H4 (cell line): ENCODE data around the gene GIT2. TPM values are rescaled to one million over a fixed set of nuclear protein-coding genes. Genes with fewer than 3 reads are reported as not detected.
"Not testable (repeated sequence)": the region's sequence is repeated elsewhere in the genome, so short reads cannot be mapped to it uniquely, and the experiment has no call there.

Source experiments
- DNase-seq: peaks from one replicate; pipeline ENCODE4 v3.0.0-alpha.2; 2015; ENCODE audit warnings: low spot score
- total RNA-seq: library from RNA; depleted of rRNA; stranded (reverse); fragments of >200 nt; shearing (Covaris generic); gene quantifications from 2 replicates; pipeline ENCODE4 v1.2.3, GENCODE V29; 2014; rRNA removed

The GIT2 gene
- 13.6 and 14.7 TPM in 2 replicates for total RNA-seq

DNA sequence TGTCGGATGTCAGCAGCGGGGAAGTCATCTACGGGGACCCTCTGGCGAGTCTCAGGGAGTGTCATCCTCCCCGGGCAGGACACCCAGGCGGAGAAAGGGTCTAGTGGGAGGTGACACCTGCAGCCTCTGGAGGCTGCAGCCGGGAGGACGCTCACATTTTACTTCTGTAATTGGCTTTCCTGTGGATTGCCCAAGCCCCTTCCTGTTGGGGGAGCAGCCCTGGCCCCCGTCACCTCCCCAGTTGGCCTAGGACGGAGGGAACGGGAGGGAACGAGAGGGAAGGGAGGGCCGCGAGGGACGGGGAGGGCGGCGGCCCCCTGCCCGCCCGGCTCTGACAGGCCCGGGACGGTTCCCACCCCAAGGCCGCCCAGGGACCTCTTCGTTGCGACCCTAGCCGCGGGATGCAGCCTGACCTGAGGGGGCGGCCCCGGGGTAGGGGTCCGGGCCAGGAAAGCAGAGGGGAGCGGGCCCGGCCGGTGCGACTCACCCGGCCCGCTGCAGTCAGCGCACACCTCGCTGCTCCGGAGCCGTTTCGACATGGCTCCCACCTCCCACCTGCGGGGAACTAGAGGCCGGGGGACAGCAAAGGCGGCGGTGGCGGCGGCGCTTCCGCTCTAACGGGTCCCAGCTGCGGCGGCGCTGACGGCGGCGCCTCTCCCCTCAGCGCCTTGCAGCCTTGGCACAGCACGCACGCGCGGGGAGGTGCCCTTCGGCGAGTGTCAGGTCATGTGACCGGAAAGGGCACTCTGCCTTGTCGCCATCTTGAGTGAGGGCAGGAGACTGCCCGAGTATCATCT, at the start of gene GIT2:
GIT2 (minus strand) TSS at position 683 of the 797 bp plus-strand sequence; CDS start at position 539, 144 bp downstream.
- DNase-seq: peak; percentile 92

DNA sequence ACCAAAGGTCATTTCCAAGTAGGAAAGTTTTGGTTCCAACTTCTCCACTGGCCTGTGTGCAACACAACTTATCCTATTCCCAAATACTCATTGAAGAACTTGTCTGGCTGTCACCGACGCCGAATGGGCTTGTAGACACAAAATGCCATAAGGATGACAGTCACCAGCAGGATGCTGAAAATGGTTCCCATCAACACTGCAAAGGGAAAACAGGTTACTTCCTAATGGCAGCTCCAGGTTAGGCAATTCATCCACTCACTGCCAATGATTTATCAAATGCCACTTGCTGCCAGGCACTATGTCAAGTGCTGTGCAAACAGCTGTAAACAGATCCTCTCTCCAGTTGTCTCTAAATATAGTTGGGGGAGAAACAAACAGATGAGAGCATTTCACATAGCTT, 46.1 kb upstream of the GIT2 start:
- no peak for DNase-seq

- DNase-seq: peak; percentile 97
Measured at GRCh38 chr12:110039085-110039807, 43.1 kb upstream of the GIT2 start.

GRCh38 chr12:110038741-110039084, 42.5 kb upstream of the GIT2 start:
- no peak for DNase-seq

GRCh38 chr12:110037315-110037714, 41.1 kb upstream of the GIT2 start:
- DNase-seq: no peak

GRCh38 chr12:110035534-110036104, 39.5 kb upstream of the GIT2 start:
- no peak for DNase-seq

DNA sequence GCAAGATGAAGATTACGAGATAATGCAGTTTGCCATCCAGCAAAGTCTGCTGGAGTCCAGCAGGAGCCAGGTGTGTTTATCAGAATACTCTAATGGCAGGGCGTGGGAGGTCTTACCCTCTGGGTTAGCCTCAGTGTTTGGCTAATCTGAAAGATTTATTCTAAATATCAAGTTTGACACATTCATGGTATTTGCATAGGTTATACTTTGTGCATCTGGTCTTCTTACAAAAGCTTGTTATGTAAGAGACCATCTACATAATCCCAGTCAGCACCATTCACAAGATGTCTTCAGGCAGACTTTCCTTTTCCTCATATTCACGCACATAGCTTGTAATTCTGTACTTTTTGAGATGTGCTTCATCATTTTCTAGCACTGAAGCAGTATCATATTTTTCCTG, 37.7 kb upstream of the GIT2 start:
- no peak for DNase-seq

DNA sequence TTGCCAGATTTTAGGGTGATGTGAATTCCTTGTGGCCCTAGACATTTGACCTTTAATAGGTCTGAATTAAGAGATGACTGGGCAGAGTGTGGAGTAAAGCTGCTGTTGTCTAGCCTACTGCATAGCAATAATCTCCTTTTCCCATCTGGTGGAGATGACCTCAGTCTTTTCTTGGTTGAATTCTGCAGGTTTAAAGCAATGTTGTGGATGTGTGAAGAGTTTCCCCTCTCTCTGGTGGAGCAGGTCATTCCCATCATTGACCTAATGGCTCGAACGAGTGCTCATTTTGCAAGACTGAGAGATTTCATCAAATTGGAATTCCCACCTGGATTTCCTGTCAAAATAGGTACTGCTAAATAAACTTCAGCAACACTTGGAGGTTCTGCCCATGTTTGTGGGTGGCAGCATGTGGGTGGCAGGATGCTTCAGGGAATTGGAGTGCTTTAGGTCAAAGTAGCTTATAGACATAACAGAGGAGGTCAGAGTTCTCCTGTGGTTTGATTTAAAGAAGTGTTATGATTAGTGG, 33.2 kb upstream of the GIT2 start:
- no peak for DNase-seq

DNA sequence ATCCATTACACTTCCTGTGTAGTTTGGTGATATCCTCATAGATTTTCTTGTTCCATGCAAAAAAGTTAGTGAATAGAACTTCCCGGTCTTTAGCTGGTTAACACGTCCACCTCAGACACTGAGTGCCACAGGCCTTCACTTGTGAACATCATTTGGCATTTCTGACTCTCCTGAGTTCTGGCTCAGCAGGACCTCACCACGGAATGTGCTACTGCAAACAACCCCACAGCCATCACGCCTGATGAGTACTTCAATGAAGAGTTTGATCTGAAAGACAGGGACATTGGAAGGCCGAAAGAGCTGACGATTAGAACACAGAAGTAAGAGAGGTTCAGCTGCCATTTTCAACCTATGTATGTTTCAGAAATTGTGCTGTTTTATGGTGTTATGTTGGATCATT, 32.2 kb upstream of the GIT2 start:
- no peak for DNase-seq

- no peak for DNase-seq
Measured at GRCh38 chr12:110024051-110024450, 27.9 kb upstream of the GIT2 start.

DNA sequence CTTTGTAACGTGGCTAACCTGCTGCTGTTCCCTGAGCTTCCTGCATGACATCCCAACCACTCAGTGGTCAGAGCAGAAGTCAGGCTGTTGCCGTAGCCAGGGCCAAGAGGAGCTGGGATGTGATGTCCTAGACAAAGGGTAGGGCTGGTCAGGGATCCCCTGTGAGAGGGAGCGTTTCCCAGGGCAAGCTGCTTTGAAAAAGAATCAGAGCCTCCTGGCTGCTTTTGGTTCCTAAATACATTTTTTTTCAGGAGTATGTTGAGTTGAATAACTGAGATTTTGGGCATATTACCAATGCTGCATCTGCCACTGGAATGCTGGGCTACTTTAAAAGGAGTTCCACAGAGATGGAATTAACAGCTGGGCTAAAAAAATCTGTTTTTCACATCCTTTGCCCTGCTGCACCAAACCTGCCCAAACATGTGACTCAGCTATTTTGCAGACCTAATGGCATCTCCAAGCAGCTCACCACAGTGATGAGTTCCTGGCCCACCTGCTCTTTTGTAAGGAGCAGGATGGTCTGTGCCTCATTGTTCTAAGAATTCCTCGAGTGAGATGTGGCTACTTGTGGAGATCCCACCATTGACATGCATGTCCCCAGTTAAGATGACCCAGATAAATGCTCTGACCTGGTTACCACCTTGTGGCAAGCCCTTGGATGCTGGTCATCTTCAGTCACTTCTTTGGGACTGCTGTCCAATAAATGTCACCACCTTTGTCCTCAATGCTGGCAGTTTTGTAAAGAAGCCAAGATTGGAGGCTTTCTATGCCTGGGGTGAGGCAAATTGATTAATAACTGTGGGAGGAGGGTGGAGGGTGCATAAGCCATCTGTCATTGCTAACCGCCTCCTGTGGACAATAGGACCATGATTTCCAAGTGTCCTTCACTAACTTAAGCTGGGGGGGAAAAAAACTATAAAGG, 27.2 kb upstream of the GIT2 start:
- no peak for DNase-seq

- no peak for DNase-seq
Measured at GRCh38 chr12:110020956-110021355, 24.8 kb upstream of the GIT2 start.

DNA sequence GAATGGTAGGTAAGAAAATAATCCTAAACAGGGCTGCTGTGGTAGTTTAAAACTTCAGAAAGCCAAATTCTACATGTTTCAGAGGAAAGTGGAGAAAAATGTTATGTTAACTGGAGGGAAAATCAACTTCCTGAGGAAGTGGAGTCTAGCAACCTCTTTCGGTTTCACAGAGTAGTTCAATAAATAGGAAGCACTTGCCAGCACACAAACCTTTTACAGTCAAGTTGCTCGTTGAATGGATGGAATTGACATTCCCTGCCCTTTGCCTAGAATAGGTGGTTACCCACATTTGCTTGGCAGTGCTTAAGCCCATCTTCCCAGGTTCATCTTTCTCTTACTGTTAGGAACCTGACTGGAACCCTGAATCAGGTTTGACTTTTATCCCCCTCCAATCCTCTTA, 19.0 kb upstream of the GIT2 start:
- no peak for DNase-seq

GRCh38 chr12:110012659-110013058, 16.5 kb upstream of the GIT2 start:
- no peak for DNase-seq

- no peak for DNase-seq
Measured at GRCh38 chr12:110012137-110012536, 16.0 kb upstream of the GIT2 start.

DNA sequence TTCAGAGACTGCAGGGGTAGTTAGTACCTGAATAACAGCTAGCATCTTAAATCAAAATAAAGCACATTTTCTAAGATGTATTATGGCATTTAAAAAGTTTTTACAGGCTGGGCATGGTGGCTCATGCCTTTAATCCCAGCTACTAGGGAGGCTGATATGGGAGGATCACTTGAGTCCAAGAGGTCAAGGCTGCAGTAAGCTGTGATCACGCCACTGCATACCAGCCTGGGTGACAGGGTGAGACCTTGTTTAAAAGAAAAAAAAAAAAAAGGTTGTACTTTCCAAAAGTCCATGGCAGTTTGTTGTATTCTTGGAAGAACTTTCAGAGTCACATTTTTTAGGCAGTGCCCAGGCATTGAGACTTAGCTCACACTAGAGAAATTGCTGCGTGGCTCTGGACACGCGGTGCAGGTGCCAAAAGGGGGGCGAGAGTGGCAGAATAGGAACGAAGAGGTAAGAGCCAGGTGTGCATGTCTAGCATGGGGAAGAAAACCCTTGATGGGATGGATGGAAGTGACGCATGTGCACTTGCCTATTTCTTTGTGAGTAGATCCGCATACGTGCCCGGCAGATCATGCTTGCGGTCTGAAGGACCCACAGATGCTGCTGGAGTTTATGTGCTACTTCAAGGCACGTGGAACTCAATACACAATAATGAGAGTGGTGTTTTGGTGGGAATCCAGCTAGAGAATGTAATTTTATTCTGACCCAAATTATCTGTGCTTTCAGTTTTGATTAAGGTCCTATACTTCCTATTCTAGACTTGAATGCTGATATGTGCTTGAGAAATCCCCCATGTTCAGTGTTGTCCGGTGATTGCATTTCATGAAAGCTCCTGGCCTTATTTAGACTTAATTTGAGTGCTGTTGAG, 14.9 kb upstream of the GIT2 start:
- DNase-seq: no peak

DNA sequence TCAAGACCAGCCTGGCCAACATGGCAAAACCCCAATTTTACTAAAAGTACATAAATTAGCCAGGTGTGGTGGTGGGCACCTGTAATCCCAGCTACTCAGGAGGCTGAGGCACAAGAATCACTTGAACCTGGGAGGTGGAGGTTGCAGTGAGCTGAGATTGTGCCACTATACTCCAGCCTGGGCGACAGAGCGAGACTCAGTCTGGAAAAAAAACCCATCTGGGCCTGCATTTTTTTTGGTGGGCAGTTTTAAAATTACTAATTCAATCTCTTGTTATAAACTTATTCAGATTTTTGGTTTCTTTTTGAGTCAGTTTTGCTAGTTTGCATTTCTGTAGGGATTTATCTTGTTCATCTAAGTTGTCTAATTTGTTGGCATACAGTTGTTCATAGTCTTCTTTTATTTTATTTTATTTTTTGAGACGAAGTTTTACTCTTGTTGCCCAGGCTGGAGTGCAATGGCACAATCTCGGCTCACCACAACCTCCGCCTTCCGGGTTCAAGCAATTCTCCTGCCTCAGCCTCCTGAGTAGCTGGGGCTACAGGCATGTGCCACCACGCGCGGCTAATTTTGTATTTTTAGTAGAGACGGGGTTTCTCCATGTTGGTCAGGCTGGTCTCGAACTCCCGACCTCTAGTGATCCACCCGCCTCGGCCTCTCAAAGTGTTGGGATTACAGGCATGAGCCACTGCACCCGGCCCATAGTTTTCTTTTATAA, 12.7 kb upstream of the GIT2 start:
- not testable (repeated sequence) for DNase-seq

DNA sequence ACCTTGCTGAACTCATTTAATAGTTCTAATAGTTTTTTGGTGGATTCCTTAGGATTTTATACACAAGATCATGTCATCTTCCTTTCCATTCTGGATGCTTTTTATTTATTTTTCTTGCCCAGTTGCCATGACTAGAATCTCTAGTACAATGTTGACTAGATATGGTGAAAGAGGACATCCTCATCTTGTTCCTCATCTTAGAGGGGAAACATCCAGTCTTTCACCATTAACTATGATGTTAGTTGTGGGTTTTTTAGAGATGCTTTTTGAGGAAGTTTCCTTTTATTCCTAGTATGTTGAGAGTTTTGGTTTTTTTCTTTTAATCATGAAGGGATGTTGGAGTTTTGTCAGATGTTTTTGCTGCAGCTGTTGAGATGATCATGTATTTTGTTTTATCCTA, 11.7 kb upstream of the GIT2 start:
- DNase-seq: no peak

DNA sequence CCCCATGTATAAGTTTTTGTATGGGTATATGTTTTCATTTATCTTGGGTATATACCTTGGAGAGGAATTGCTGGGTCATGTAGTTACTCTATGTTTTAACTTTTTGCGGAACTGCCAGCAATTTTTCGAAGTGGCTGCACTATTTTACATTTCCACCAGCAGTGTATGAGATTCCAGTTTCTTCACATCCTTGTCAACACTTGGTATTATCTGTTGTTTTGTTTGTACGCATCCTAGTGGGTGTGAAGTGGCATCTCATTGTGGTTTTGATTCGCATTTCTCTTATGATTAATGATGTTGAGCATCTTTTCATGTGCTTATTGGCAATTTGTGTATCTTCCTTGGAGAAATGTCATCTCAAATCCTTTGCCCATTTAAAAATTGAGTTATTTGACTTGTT, 9.9 kb upstream of the GIT2 start:
- no peak for DNase-seq
